ENCODE results near the gene RHBDD3.

GRCh38 chr22:29251981-29252911 lies 15.5 kb downstream of the RHBDD3 start:
- TF ChIP-seq EP300 (IDR thresholded peaks at IDR 0.05; ENCODE audit: borderline replicate concordance in 1 of 2, low read depth in 2 of 2, low read length in 2 of 2): no peak
- TF ChIP-seq FOSL1 (IDR thresholded peaks at IDR 0.05; ENCODE audit: insufficient read depth, low read depth, low read length): no peak
- no peak for TF ChIP-seq RFX5 (IDR thresholded peaks at IDR 0.05; ENCODE audit: borderline replicate concordance, low read depth, low read length)
- no peak for TF ChIP-seq CTCF (IDR thresholded peaks at IDR 0.05; ENCODE audit: control extremely low read depth in 1 of 3, insufficient read depth in 1 of 3, low read depth in 1 of 3, low read length in 3 of 3)
- no peak for TF ChIP-seq SUZ12 (IDR thresholded peaks at IDR 0.05; ENCODE audit: low read length)
- no peak for TF ChIP-seq POLR2A (IDR thresholded peaks at IDR 0.05; ENCODE audit: control extremely low read depth in 1 of 2, low read depth in 2 of 2, low read length in 2 of 2)
- no peak for TF ChIP-seq BRCA1 (IDR thresholded peaks at IDR 0.05; ENCODE audit: low read depth, low read length)
- no peak for TF ChIP-seq CREB1 (IDR thresholded peaks at IDR 0.05)
- TF ChIP-seq JUN (IDR thresholded peaks at IDR 0.05; ENCODE audit: low read depth, low read length): no peak
- TF ChIP-seq CHD2 (IDR thresholded peaks at IDR 0.05; ENCODE audit: low read length): no peak
